GM21723 (cell line): ENCODE measurements around the gene GATAD2B.
"Not testable (repeated sequence)": the region's sequence is repeated elsewhere in the genome, so short reads cannot be mapped to it uniquely, and the experiment has no call there.

ENCODE experiments used
- ATAC-seq: cut with Tn5 transposase; IDR thresholded peaks from one replicate; pipeline ENCODE4 v1.9.1; 2021; ENCODE audit warnings: mild to moderate bottlenecking, moderate library complexity; ENCODE audit not compliant: unreplicated experiment

The GATAD2B gene

DNA sequence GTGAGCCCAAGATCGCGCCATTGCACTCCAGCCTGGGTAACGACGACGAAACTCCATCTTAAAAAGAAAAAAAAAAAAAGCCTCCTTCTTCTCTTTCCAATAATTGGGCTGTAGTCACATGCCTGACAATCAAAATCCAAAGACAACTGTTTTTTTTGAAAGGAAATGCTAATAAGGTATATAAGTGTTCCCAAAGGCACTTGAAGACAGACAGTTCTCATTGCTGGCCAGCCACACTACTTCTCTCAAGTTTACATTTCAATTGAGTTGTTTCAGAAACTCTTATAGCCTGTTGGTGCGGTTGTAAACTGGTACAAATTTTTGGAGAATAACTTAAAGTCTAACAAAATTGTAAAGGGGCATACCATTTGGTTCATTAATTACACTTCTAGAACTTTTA is 23.3 kb downstream of the GATAD2B start:
- no peak for ATAC-seq

GRCh38 chr1:153895866-153896265 is 26.9 kb downstream of the GATAD2B start:
- not testable (repeated sequence) for ATAC-seq

DNA sequence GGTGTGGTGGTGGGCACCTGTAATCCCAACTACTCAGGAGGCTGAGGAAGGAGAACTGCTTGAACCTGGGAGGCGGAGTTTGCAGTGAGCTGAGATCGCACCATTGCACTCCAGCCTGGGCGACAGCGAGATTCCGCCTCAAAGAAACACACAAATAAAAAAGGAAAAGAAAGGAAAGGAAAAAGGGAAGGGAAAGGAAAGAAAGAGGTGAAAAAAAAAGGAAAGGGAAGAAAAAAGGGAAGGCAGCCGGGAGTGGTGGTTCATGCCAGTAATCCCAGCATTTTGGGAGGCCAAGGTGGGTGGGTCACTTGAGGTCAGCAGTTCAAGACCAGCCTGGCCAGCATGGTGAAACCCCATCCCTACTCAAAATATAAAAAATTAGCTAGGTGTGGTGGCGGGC is 31.7 kb downstream of the GATAD2B start:
- ATAC-seq: not testable (repeated sequence)

GRCh38 chr1:153888533-153888932 is 34.2 kb downstream of the GATAD2B start:
- ATAC-seq: no peak

DNA sequence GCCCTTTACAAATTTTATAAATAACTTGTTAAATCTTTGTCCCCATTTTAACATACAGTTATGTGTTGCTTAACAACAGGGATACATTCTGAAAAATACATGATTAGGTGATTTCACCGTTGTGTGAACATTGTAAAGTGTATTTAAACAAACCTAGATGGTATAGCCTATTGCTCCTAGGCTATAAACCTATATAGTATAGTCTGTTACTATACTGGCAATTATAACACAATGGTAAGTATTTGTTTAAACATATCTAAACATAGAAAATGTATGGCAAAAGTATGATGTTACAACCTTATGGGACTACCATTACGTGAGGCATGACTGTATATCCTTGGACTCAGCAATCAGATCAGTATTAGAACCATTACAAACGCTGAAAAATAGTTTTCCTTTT is 36.6 kb downstream of the GATAD2B start:
- ATAC-seq: no peak

GRCh38 chr1:153883223-153883622 is 39.5 kb downstream of the GATAD2B start:
- ATAC-seq: no peak

GRCh38 chr1:153882296-153882912 is 40.4 kb downstream of the GATAD2B start:
- ATAC-seq: no peak

- ATAC-seq: no peak
Measured at GRCh38 chr1:153881751-153882150, 41.0 kb downstream of the GATAD2B start.

DNA sequence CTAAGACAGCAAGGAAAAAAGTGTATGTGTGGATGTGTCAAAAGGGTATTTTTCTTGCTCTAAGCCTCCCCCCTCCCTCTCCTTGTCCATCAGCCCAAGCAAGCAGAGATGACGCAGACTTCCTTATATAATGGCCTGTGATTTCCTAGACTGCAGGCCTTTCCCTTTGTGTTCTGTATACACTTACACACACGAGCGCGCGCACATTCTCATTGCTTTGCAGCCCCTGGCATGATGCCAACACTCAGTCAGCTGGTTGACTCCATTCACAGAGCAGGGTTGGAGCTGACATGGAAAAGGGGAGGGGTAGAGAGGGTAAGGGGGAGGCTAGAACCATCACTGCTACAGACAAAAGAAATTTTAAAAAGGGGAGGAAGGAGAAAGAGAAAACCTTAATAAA is 41.8 kb downstream of the GATAD2B start:
- no peak for ATAC-seq

GRCh38 chr1:153880024-153880423 is 42.7 kb downstream of the GATAD2B start:
- no peak for ATAC-seq

DNA sequence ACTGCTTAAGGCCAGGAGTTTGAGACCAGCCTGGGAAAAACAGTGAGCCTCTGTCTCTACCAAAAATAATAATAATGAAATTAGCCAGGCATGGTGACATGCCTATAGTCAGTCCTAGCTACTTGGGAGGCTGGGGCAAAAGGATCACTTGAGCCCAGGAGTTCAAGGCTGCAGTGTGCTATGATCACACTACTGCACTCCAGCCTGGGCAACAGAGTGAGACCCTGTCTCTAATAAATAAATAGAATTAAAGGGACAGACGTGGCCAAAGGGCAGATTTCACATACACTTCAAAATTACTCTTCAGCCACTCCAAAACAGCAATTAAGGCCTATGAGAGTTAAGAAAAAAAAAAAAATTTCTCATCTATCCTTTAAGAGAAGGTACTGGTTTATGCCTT is 45.7 kb downstream of the GATAD2B start:
- ATAC-seq: no peak

GRCh38 chr1:153872934-153873333 is 49.8 kb downstream of the GATAD2B start:
- no peak for ATAC-seq

- no peak for ATAC-seq
Measured at GRCh38 chr1:153872331-153872730, 50.4 kb downstream of the GATAD2B start.

DNA sequence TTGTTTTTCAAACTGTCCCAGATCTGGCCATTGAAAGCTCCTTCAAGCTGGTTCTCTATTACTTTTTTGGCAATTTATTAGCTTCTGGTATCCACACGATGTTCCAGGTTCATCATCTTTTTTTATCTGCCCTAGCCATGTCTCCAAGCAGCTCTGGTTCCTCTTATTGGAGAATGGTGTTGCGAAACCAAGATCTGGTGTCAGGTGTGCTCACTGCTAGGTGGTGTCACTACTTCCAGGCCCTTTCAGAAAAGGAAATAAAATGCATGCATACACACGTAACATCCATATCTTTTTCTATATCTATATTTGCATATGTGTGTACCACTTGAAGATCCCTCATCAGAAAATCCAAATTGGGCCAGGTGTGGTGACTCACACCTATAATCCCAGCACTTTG is 53.3 kb downstream of the GATAD2B start:
- ATAC-seq: no peak

DNA sequence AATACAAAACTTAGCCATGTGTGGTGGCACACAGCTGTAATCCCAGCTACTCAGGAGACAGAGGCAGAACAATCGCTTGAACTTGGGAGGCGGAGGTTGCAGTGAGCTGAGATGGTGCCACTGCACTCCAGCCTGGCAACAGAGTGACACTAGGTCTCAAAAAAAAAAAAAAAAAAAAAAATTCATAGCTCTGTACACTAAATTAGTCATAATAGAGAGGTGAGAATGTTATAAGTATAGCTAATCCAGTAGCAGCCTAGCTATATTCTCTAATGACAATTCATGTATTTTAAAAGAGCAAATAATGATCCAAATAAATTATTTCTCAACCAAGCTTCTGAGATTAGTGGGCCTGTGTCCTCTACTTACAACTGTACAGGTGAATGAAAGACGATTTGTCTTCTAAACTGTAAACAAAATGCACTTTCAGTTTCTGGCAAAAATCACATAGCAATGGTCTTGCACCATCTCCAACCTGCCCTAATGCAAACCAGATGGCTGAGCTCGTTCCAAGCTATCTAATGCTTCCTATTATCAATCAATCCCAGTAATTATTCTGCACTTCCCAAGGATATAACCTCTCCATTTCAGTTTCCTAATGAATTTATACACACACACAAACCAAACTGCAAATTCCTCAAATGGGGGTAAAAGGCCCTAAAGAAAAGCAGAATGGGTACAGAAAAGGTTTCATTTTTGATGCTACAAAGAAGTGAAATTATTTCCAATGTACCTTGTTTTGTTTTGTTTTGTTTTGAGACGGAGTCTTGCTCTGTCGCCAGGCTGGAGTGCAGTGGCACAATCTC is 56.5 kb downstream of the GATAD2B start:
- peak; percentile 68 for ATAC-seq

DNA sequence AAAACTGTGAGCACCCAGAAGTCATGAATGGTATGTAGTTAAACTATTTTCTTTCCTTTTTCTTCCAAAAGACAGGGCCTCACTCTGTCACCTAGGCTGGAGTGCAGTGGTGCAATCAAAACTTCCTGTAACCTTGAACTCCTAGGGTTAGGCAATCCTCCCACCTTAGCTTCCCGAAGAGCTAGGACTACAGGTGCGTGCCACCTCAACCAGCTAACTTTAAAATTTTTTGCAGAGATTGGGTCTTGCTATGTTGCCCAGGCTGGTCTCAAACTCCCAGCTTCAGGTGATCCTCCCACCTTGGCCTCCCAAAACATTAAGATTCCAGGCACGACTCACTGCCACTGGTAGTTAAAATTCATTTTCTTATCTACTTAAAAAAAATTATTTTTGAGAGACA is 62.5 kb downstream of the GATAD2B start:
- no peak for ATAC-seq

GRCh38 chr1:153857505-153857904 is 65.3 kb downstream of the GATAD2B start:
- ATAC-seq: no peak

GRCh38 chr1:153856763-153857162 is 66.0 kb downstream of the GATAD2B start:
- ATAC-seq: no peak

GRCh38 chr1:153852170-153852569 is 70.6 kb downstream of the GATAD2B start:
- no peak for ATAC-seq

DNA sequence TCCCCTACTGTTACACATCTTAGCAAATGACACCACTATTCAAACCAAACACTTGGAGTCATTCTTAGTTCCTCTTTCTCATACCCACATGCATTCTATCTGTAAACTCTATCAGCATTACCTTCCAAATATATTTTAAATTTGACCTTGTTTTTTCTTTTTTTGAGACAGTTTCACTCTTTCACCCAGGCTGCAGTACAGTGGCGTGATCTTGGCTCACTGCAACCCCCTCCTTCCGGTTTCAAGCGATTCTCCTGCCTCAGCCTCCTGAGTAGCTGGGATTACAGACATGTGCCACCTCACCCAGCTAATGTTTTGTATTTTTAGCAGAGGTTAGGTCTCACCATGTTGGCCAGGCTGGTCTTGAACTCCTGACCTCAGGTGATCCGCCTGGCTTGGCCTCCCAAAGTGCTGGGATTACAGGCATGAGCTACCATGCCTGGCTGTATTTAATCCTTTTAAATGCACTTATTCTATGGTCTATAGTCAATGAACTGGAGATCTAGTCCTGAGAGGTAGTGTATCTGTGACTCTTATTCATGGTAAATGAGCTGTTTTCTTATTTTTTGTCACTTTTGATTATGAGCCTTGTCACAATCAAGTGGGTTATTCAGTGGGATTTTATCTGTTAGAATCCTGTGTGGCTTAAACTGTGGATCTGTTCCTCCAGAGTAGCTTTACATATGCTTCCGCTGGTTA is 73.1 kb downstream of the GATAD2B start:
- ATAC-seq: peak; percentile 67

GRCh38 chr1:153848805-153849204 is 74.0 kb downstream of the GATAD2B start:
- ATAC-seq: no peak

GRCh38 chr1:153845158-153845557 is 77.6 kb downstream of the GATAD2B start:
- ATAC-seq: no peak
